HepG2 (cell line): Measurements from ENCODE around the gene SRGAP3. TPM values are rescaled to one million over a fixed set of nuclear protein-coding genes. Genes with fewer than 3 reads are reported as not detected.
A peak's percentile ranks its signal among the peaks of the same experiment; 100 is the strongest.

Experiments used
- CCDC6 ChIP-seq: sonication (generic); formaldehyde crosslinking; IDR thresholded peaks from 2 replicates; pipeline ENCODE4 v1.8.1; 2022; ENCODE audit warnings: mild to moderate bottlenecking, missing genetic modification reagents, moderate library complexity
- DBP ChIP-seq: sonication (generic); formaldehyde crosslinking; IDR thresholded peaks from 2 replicates; pipeline ENCODE4 v1.4.0; 2020; ENCODE audit warnings: missing genetic modification reagents; ENCODE audit errors: not compliant biosample characterization
- DMAP1 ChIP-seq: IDR thresholded peaks from 2 replicates; pipeline ENCODE4 v1.6.1; 2016
- E2F1 ChIP-seq: sonication (generic); formaldehyde crosslinking; IDR thresholded peaks from 2 replicates; pipeline ENCODE4 v1.5.0; 2020; ENCODE audit warnings: missing genetic modification reagents
- ESRRA ChIP-seq: sonication (generic); formaldehyde crosslinking; IDR thresholded peaks from 2 replicates; pipeline ENCODE4 v1.5.1; 2020; ENCODE audit warnings: mild to moderate bottlenecking, low read depth, missing genetic modification reagents
- GRHL1 ChIP-seq: sonication (generic); formaldehyde crosslinking; conservative IDR thresholded peaks from 2 replicates; pipeline ENCODE4 v1.8.0; 2022; ENCODE audit warnings: missing genetic modification reagents
- KDM5B ChIP-seq: sonication (generic); formaldehyde crosslinking; IDR thresholded peaks from 2 replicates; pipeline ENCODE4 v1.4.0; 2020; ENCODE audit warnings: missing genetic modification reagents, mild to moderate bottlenecking, borderline replicate concordance
- MATR3 ChIP-seq: sonication (generic); formaldehyde crosslinking; IDR thresholded peaks from 2 replicates; pipeline ENCODE4 v1.4.0; 2020; ENCODE audit warnings: missing genetic modification reagents
- MIXL1 ChIP-seq: IDR thresholded peaks from 2 replicates; pipeline ENCODE4 v1.6.1; 2016
- NR2F2 ChIP-seq: IDR thresholded peaks from 2 replicates; pipeline ENCODE4 v1.6.1; 2012; ENCODE audit warnings: low read depth, inconsistent platforms, borderline replicate concordance
- PITX1 ChIP-seq: sonication (generic); formaldehyde crosslinking; IDR thresholded peaks from 2 replicates; pipeline ENCODE4 v1.5.1; 2020; ENCODE audit warnings: mild to moderate bottlenecking, missing genetic modification reagents
- RNF2 ChIP-seq: fragments of 450-650 bp; conservative IDR thresholded peaks from 2 replicates; pipeline ENCODE4 v1.6.1; 2016; ENCODE audit warnings: low read depth
- SALL1 ChIP-seq: sonication (generic); formaldehyde crosslinking; IDR thresholded peaks from 2 replicates; pipeline ENCODE4 v1.8.0; 2022; ENCODE audit warnings: mild to moderate bottlenecking, missing genetic modification reagents
- SRSF9 ChIP-seq: fragments of 200-400 bp; formaldehyde crosslinking; IDR thresholded peaks from 2 replicates; pipeline ENCODE4 v1.6.1; 2018; ENCODE audit warnings: borderline replicate concordance, mild to moderate bottlenecking, low read depth, low read length; ENCODE audit not compliant: insufficient read depth, poor library complexity, severe bottlenecking
- TFDP1 ChIP-seq: IDR thresholded peaks from 2 replicates; pipeline ENCODE4 v1.6.1; 2016; ENCODE audit warnings: missing compliant biosample characterization, missing genetic modification reagents, borderline replicate concordance
- ZBTB37 ChIP-seq: sonication (generic); formaldehyde crosslinking; IDR thresholded peaks from 2 replicates; pipeline ENCODE4 v1.4.0; 2020; ENCODE audit warnings: mild to moderate bottlenecking, missing genetic modification reagents
- ZFP90 ChIP-seq: sonication (generic); formaldehyde crosslinking; IDR thresholded peaks from 2 replicates; pipeline ENCODE4 v1.8.0; 2022; ENCODE audit warnings: missing genetic modification reagents, mild to moderate bottlenecking, inconsistent platforms, borderline replicate concordance
- ZMAT3 ChIP-seq: sonication (generic); formaldehyde crosslinking; conservative IDR thresholded peaks from 2 replicates; pipeline ENCODE4 v1.7.0; 2021; ENCODE audit warnings: missing genetic modification reagents
- ZNF24 ChIP-seq: fragments of 450-650 bp; IDR thresholded peaks from 2 replicates; pipeline ENCODE4 v1.6.1; 2017; ENCODE audit warnings: antibody characterized with exemption, mild to moderate bottlenecking
- ZNF274 ChIP-seq: sonication (generic); formaldehyde crosslinking; IDR thresholded peaks from 2 replicates; pipeline ENCODE4 v1.5.1; 2020; ENCODE audit warnings: mild to moderate bottlenecking, missing genetic modification reagents
- ZNF569 ChIP-seq: sonication (generic); formaldehyde crosslinking; IDR thresholded peaks from 2 replicates; pipeline ENCODE4 v1.5.0; 2020; ENCODE audit warnings: mild to moderate bottlenecking, missing genetic modification reagents, moderate library complexity, borderline replicate concordance
- ZNF629 ChIP-seq: sonication (generic); formaldehyde crosslinking; conservative IDR thresholded peaks from 2 replicates; pipeline ENCODE4 v1.5.0; 2020; ENCODE audit warnings: missing genetic modification reagents
- ZZZ3 ChIP-seq: sonication (generic); formaldehyde crosslinking; IDR thresholded peaks from 2 replicates; pipeline ENCODE4 v1.4.0; 2020; ENCODE audit warnings: missing genetic modification reagents, mild to moderate bottlenecking, borderline replicate concordance
- polyA plus RNA-seq, 8 experiments: library from polyadenylated mRNA; depleted of rRNA in 3 of 8; stranded (reverse) in 7 of 8; unstranded in 1 of 8; fragments of >200 nt; fragmentation: Illumina TruSeq in 4 of 8; extraction: Trizol in 4 of 8; gene quantifications; 2 replicates each; pipeline versions ENCODE4 v1.2.1 to v1.2.3, GENCODE V29; 2011 to 2016; ENCODE audit warnings: low read depth in 4 of 8, missing spikeins in 1 of 8, mixed read lengths in 1 of 8; ENCODE audit not compliant: insufficient read depth in 1 of 8
- total RNA-seq, 5 experiments: library from RNA; depleted of rRNA; stranded (reverse); fragments of >200 nt; fragmentation: Illumina TruSeq; extraction: Trizol; gene quantifications; 2 replicates each; pipeline ENCODE4 v1.2.3, GENCODE V29; 2016; ENCODE audit warnings: low read depth in 1 of 5

Gene SRGAP3
- total and polyA plus RNA-seq, 2 of the 13 experiments (the other 11 are each of a cell fraction or from before 2014, with no cell fraction given) = 1.2 to 1.4 TPM

GRCh38 chr3:8980756-8981257 lies 268.6 kb downstream of the SRGAP3 start (continued):
- TF ChIP-seq TFDP1 (0 out of 2 replicates have a peak, but pooled peaks have one; percentile 25), ESRRA (CRISPR knock-in tag) (0 out of 2 replicates have a peak, but pooled peaks have one; percentile 53), ZBTB37 (CRISPR knock-in tag) (peak; percentile 88; the same call in 1 of the 2 replicates), PITX1 (peak; percentile 25; the same call in 1 of the 2 replicates), ZNF569 (CRISPR knock-in tag) (no peak), KDM5B (CRISPR knock-in tag) (no peak), ZNF629 (CRISPR knock-in tag) (no peak), DMAP1 (CRISPR knock-in tag) (no peak), CCDC6 (CRISPR knock-in tag) (no peak), RNF2 (no peak), ZNF24 (no peak), SALL1 (peak; percentile 55; the same call in 1 of the 2 replicates), MATR3 (CRISPR knock-in tag) (no peak), ZMAT3 (no peak), MIXL1 (CRISPR knock-in tag) (no peak), DBP (CRISPR knock-in tag) (no peak), ZZZ3 (CRISPR knock-in tag) (no peak), NR2F2 (peak; percentile 32; the same call in 1 of the 2 replicates), GRHL1 (CRISPR knock-in tag) (no peak), SRSF9 (no peak), ZFP90 (CRISPR knock-in tag) (no peak; the same call in 1 of the 2 replicates), ZNF274 (CRISPR knock-in tag) (no peak), E2F1 (no peak)
